GM19193 (cell line): Measurements from ENCODE around the gene ITCH.

Experiments
- POLR2A ChIP-seq: IDR thresholded peaks from 4 replicates; pipeline ENCODE4 v1.6.1; 2011; ENCODE audit not compliant: insufficient read depth, insufficient read length; ENCODE audit errors: extremely low read depth

Gene ITCH

GRCh38 chr20:34485068-34485634 is 122.1 kb downstream of the ITCH start:
- TF ChIP-seq POLR2A: no peak

GRCh38 chr20:34491226-34491931 is 128.3 kb downstream of the ITCH start:
- TF ChIP-seq POLR2A: no peak

GRCh38 chr20:34491932-34492509 is 128.9 kb downstream of the ITCH start:
- no peak for TF ChIP-seq POLR2A

GRCh38 chr20:34493646-34494045 is 130.6 kb downstream of the ITCH start:
- TF ChIP-seq POLR2A: no peak

GRCh38 chr20:34495307-34495706 is 132.2 kb downstream of the ITCH start:
- no peak for TF ChIP-seq POLR2A

- no peak for TF ChIP-seq POLR2A
These were observed 132.8 kb downstream of the ITCH start for GRCh38 chr20:34495916-34496315.

- no peak for TF ChIP-seq POLR2A
These were observed 137.8 kb downstream of the ITCH start for GRCh38 chr20:34500823-34501222.

GRCh38 chr20:34506480-34506879 is 143.4 kb downstream of the ITCH start:
- no peak for TF ChIP-seq POLR2A

- no peak for TF ChIP-seq POLR2A
These were observed 144.8 kb downstream of the ITCH start for GRCh38 chr20:34507702-34508413.

GRCh38 chr20:34510575-34510974 is 147.5 kb downstream of the ITCH start:
- no peak for TF ChIP-seq POLR2A

- TF ChIP-seq POLR2A: no peak
These were observed 148.8 kb downstream of the ITCH start for GRCh38 chr20:34511891-34512265.

- no peak for TF ChIP-seq POLR2A
These were observed 149.3 kb downstream of the ITCH start for GRCh38 chr20:34512266-34512954.

GRCh38 chr20:34512955-34513419 is 149.9 kb downstream of the ITCH start:
- no peak for TF ChIP-seq POLR2A

GRCh38 chr20:34514897-34515483 is 151.9 kb downstream of the ITCH start:
- TF ChIP-seq POLR2A: no peak
